SJCRH30 (cell line): ENCODE data around the gene ERP44. TPM values are rescaled to one million over a fixed set of nuclear protein-coding genes. Genes with fewer than 3 reads are reported as not detected.
"Not testable (repeated sequence)": the region's sequence is repeated elsewhere in the genome, so short reads cannot be mapped to it uniquely, and the experiment has no call there.

ENCODE experiments used
- DNase-seq, 2 experiments: peaks; one replicate each; pipeline ENCODE4 v3.0.0-alpha.2; 2015 to 2020
- H3K27ac ChIP-seq: fragments of 250-450 bp; sonication (Bioruptor Pico); 2 replicates; pipeline ENCODE4 v1.5.1; 2020; ENCODE audit warnings: mild to moderate bottlenecking, moderate library complexity
- H3K27me3 ChIP-seq: fragments of 250-450 bp; sonication (Bioruptor Pico); 2 replicates; pipeline ENCODE4 v1.5.1; 2020; ENCODE audit warnings: mild to moderate bottlenecking, moderate library complexity
- H3K36me3 ChIP-seq: fragments of 250-450 bp; sonication (Bioruptor Pico); 2 replicates; pipeline ENCODE4 v1.5.1; 2020; ENCODE audit warnings: mild to moderate bottlenecking, moderate library complexity
- H3K4me1 ChIP-seq: fragments of 250-450 bp; sonication (Bioruptor Pico); 2 replicates; pipeline ENCODE4 v1.5.1; 2020; ENCODE audit warnings: mild to moderate bottlenecking, moderate library complexity
- H3K4me3 ChIP-seq: fragments of 250-450 bp; sonication (Bioruptor Pico); 2 replicates; pipeline ENCODE4 v1.5.1; 2020; ENCODE audit warnings: mild to moderate bottlenecking, moderate library complexity
- H3K9me3 ChIP-seq: fragments of 250-450 bp; sonication (Bioruptor Pico); replicated peaks from 2 replicates; pipeline ENCODE4 v1.5.1; 2020; ENCODE audit warnings: mild to moderate bottlenecking, moderate library complexity
- total RNA-seq: library from RNA; depleted of rRNA; stranded (reverse); fragments of >200 nt; shearing (Covaris generic); gene quantifications from 2 replicates; pipeline ENCODE4 v1.2.3, GENCODE V29; 2014

The ERP44 gene
- total RNA-seq, 1 experiment from 2014 or later: 31.1 TPM

DNA sequence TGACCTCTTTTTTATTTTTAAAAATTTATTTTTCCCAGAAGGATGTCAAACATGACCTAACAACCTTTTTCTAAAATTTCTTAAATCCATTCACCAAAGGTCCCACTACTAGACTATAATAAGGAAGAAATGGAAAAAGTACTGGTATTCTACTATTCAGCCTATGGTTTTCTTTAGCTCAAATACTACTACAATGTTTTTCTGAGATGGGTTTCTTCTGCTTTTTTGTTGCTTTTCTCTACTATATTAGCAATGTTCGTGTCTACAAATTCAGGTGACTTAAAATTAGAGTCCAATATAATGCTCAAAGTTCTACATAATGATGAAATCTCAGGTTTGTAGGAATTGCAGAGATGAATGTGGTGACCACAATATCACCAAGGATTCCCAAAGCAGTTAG, 7.9 kb downstream of the ERP44 start:
- H3K4me3 ChIP-seq: no peak overlapping the region
- H3K9me3 ChIP-seq: no peaks in the 10 kb centered on the region
- peaks cover 17% of the 10 kb centered on the region for H3K4me1 ChIP-seq
- DNase-seq: no peak
- H3K36me3 ChIP-seq: no peaks in the 10 kb centered on the region
- no peaks in the 10 kb centered on the region for H3K27me3 ChIP-seq
- H3K27ac ChIP-seq: no peak overlapping the region

DNA sequence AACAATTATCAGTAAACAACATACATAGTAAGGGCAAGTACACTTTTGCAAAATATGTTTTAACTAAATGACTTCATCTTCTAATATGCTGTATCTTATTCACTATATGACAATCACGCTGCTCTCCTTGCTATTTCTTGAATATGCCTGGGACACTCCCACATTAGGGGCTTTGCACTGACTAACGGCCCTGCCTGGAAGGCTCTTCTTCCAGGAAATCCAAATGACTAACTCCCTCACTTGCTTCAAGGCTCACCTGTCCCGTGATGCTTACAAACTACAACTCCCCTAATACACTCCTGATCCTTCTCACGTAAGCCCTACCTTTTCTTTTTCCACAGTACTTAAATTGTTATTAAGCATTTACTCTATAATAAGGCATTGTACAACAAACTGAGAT, 10.6 kb downstream of the ERP44 start:
- Histone ChIP-seq H3K4me1 (peaks cover 23% of the 10 kb centered on the region), H3K4me3 (no peak overlapping the region), H3K27me3 (no peaks in the 10 kb centered on the region), H3K27ac (no peak overlapping the region), H3K9me3 (no peaks in the 10 kb centered on the region), H3K36me3 (no peaks in the 10 kb centered on the region)
- DNase-seq: no peak

DNA sequence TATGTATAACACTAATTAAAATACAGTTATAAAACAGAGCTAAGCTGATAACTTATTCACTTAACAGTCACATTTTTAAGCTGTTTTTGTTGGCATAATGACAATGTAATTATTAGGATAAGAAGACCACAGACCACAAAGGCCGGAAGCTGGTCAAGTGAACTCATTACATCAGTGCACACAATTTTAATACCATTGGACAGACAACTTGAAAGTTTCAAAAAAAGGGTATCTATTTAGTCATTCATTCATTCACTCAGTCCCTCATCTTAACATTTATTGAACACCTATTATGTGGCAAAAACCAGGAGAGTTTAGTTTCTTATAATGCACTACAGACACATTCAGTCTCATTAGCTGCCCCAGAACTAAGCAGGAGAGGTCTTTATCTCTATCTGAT, 11.6 kb downstream of the ERP44 start:
- DNase-seq: peak; percentile 49 to 63
- no peak overlapping the region for H3K27ac ChIP-seq
- no peaks in the 10 kb centered on the region for H3K36me3 ChIP-seq
- no peak overlapping the region for H3K4me3 ChIP-seq
- H3K4me1 ChIP-seq: peaks cover 29% of the 10 kb centered on the region
- no peaks in the 10 kb centered on the region for H3K27me3 ChIP-seq
- no peaks in the 10 kb centered on the region for H3K9me3 ChIP-seq

DNA sequence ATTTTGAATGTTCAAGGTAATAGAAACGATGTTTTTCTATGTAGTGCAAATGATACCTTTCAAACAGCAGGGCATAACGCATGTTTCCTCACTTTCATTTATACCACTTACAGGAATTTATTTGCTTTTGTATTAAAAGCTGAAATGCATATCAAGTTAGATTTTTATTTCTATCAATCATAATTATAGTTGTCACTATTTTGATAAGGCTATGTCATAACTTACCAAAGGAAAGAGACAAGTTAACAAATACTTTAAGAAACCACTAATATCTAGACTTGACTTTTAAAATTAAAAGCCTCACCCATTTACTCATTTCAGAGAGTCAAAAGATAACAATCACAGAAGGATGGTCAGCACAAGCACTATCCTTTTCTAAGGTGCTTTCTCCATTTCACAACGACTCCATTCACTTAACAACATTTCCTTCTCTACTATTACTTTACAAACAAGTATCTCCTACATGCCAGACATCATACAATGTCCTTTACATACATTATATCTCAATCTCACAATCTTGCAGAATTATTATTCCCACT, 12.6 kb downstream of the ERP44 start:
- no peak for DNase-seq
- Histone ChIP-seq H3K4me3 (no peak overlapping the region), H3K9me3 (no peaks in the 10 kb centered on the region), H3K4me1 (peaks cover 29% of the 10 kb centered on the region), H3K27ac (no peak overlapping the region), H3K36me3 (no peaks in the 10 kb centered on the region), H3K27me3 (no peaks in the 10 kb centered on the region)

DNA sequence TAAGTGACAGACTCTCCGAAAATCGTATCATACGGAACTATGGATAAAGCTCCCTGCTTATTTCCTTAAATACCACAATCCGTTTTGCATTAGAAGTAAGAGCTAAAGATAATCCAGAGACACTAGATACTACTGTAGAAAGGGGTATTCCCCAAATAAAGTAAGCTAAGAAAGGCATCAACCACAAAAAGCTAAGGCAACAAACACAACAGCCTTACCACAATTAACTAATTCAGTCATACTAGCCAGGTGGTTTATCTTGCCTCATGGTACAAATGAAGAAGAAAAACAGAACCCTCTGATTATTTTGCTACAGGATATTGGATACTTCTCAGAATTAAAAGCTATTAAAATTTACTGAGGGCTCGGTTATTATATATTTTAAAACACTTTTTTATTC, 14.1 kb downstream of the ERP44 start:
- Histone ChIP-seq H3K4me3 (no peak overlapping the region), H3K9me3 (no peaks in the 10 kb centered on the region), H3K36me3 (no peaks in the 10 kb centered on the region), H3K27ac (no peak overlapping the region), H3K4me1 (peaks cover 29% of the 10 kb centered on the region), H3K27me3 (no peaks in the 10 kb centered on the region)
- DNase-seq: peak in 1 of 2 experiments; percentile 41

DNA sequence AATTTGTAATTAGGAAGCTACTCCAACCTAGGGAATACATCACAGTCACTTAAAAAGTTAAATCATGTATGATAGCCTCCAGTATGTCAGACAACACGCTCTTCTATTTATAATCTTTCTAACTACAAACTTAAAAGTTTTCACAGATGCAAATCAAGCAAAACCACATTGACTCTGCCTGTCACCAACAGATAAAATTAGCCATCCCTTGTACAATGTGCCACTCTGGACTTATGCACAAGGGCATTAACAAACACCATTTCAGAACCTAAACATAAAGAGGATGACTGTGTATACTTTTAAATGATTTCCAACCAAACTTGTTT, 14.7 kb downstream of the ERP44 start:
- no peaks in the 10 kb centered on the region for H3K36me3 ChIP-seq
- H3K27ac ChIP-seq: no peak overlapping the region
- no peak overlapping the region for H3K4me3 ChIP-seq
- peaks cover 29% of the 10 kb centered on the region for H3K4me1 ChIP-seq
- H3K27me3 ChIP-seq: no peaks in the 10 kb centered on the region
- no peaks in the 10 kb centered on the region for H3K9me3 ChIP-seq
- no peak for DNase-seq

DNA sequence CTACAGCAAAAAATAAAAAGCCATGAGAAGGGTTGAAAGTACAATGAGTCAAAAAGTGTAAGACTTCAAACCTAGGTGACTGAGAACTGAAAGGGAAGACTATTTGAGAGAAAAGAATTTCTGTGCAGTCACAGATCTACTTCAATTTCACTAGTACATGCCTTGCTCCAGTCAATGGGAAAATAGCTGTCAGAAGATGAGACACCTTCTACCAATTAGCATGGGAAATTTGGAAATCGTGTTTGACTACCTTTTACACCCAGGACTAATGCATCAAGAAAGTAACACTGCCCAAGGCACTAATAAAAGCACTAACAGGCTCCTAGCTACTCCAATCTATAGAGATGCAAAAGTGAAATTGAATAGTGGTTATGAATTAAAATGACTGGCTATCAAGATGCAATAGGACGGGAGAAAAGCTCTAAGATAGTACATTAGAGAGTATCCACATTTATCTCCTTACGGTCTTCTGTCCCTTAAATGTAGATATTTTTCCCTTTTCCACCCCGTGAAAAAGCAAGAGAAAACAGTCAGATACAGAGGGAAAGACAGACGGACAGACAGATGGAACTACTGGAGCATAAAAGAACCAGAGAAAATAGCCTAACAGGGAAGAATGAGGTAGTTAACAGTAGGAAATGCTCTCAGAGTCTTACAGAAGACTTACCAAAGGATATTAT, 15.2 kb downstream of the ERP44 start:
- Histone ChIP-seq H3K4me1 (peaks cover 29% of the 10 kb centered on the region), H3K27me3 (no peaks in the 10 kb centered on the region), H3K9me3 (no peaks in the 10 kb centered on the region), H3K27ac (no peak overlapping the region), H3K4me3 (no peak overlapping the region), H3K36me3 (no peaks in the 10 kb centered on the region)
- DNase-seq: no peak

DNA sequence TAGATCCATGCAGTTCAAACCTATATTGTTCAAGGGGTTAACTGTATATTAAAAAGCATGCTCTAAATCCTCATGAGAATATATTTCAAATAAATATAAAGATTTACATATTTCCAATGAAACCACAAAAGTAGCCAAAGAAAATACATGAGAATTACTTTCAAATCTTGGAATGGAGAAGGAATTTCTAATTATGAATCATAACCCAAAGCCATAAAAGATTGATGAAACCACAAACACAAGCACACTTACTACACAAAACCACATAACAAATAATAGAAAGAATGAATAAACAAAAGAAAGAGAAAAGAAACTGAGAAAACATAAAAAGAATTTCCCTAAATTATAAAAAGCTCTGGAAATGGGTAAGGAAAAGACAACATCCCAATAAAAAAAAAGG, 16.0 kb downstream of the ERP44 start:
- Histone ChIP-seq H3K27ac (no peak overlapping the region), H3K4me1 (peaks cover 28% of the 10 kb centered on the region), H3K4me3 (no peak overlapping the region), H3K36me3 (0 out of 2 replicates have a peak, but pooled peaks cover 3% of the 10 kb centered on the region), H3K27me3 (no peaks in the 10 kb centered on the region), H3K9me3 (no peaks in the 10 kb centered on the region)
- no peak for DNase-seq

DNA sequence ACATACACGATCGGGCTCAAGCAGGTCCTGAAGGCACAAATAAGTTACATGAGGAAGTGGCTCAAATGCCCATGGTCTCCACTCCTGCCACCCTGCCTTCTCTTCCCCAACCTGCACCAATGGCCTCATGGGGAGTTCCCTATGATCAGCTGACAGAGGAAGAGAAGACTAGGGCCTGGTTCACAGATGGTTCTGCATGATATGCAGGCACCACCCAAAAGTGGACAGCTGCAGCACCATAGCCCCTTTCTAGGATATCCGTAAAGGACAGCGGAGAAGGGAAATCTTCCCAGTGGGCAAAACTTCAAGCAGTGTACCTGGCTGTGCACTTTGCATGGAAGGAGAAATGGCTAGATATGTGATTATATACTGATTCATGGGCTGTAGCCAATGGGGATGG, 22.5 kb downstream of the ERP44 start:
- not testable (repeated sequence) for H3K4me3 ChIP-seq, H3K27me3 ChIP-seq, H3K4me1 ChIP-seq, DNase-seq, H3K27ac ChIP-seq, H3K9me3 ChIP-seq, H3K36me3 ChIP-seq

DNA sequence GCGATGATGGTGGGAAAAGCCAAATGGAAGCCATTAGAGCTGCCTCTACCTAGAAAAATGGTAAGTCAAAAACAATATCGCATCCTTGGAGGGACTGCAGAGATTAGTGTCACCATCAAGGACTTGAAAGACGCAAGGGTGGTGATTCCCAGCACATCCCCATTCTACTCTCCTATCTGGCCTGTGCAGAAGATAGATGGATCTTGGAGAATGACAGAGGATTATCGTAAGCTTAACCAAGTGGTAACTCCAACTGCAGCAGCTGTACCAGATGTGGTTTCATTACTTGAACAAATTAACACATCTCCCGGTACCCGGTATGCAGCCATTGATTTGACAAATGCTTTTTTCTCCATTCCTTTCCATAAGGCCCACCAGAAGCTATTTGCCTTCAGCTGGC, 23.8 kb downstream of the ERP44 start:
- H3K4me1 ChIP-seq: peaks cover 4% of the 10 kb centered on the region; the same call in 1 of the 2 replicates
- no peaks in the 10 kb centered on the region; the same call in 1 of the 2 replicates for H3K9me3 ChIP-seq
- H3K36me3 ChIP-seq: peaks cover 6% of the 10 kb centered on the region; the same call in 1 of the 2 replicates
- H3K27ac ChIP-seq: no peak overlapping the region
- H3K4me3 ChIP-seq: no peak overlapping the region
- no peak for DNase-seq
- no peaks in the 10 kb centered on the region for H3K27me3 ChIP-seq

DNA sequence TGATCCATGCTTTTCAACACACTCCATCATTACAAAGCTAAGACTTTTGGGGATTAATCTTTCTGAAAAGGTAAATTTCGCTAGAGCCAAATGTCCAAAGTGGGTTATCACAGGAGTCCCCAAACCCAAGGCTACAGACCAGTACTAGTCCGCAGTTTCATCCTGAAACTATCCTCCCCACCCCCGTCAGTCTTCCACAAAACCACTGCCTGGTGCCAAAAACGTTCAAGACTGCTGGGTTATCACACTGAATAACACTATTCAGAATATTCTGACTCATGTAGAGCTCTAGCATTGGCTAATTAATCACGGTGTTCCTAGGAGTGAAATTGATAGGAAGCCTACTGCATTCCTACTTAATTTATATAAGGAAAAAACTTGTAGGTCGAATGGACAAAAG, 24.7 kb downstream of the ERP44 start:
- Histone ChIP-seq H3K4me3 (no peak overlapping the region), H3K4me1 (peaks cover 4% of the 10 kb centered on the region; the same call in 1 of the 2 replicates)
- no peak for DNase-seq

DNA sequence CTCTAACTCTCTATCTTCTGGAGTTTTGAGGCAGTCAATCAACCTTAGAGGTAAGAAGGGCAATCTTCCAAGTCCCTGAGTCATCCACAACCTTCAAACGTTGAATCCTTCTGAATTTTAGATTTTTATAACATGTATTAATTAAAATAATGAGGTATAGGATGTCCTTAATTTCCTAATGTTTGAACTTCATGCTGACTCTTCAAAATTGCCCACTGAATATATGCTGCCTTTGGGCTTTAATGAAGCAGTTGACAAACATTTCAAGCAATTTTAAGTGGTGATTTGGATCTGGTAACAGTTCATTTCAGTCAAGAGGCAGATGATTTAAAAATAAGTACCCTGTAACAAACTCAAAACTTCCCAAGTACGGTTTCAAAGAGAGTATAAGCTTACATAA, 26.0 kb downstream of the ERP44 start:
- Histone ChIP-seq H3K9me3 (peaks cover 4% of the 10 kb centered on the region; the same call in 1 of the 2 replicates), H3K27me3 (no peaks in the 10 kb centered on the region), H3K4me3 (no peak overlapping the region), H3K27ac (no peak overlapping the region), H3K4me1 (peaks cover 4% of the 10 kb centered on the region; the same call in 1 of the 2 replicates), H3K36me3 (peaks cover 3% of the 10 kb centered on the region; the same call in 1 of the 2 replicates)
- DNase-seq: no peak

More for the DNA sequence above, 24.7 kb downstream of the ERP44 start:
- H3K36me3 ChIP-seq: peaks cover 6% of the 10 kb centered on the region; the same call in 1 of the 2 replicates
- H3K9me3 ChIP-seq: peaks cover 4% of the 10 kb centered on the region; the same call in 1 of the 2 replicates
- H3K27ac ChIP-seq: no peak overlapping the region
- H3K27me3 ChIP-seq: no peaks in the 10 kb centered on the region

DNA sequence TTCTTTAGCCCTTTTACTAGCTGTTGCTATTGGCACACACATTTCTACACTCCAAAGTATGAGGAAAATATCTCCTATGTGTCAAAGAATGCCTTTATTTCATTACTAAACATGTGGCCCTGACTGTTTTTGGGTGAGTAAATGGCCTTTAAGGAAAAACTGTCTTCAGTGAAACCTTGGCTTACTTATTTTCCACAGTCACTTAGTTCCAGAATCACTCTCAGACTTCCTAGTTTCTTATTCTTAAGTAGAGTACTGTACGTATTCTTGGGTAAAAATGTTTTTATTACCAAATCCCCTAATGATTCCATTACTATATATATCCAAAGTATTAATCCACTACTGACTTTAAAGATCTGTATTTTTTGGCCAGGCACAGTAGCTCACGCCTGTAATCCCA, 27.5 kb downstream of the ERP44 start:
- H3K27me3 ChIP-seq: no peaks in the 10 kb centered on the region
- peaks cover 4% of the 10 kb centered on the region; the same call in 1 of the 2 replicates for H3K4me1 ChIP-seq
- H3K27ac ChIP-seq: no peak overlapping the region
- no peak overlapping the region for H3K4me3 ChIP-seq
- peaks cover 4% of the 10 kb centered on the region; the same call in 1 of the 2 replicates for H3K9me3 ChIP-seq
- H3K36me3 ChIP-seq: peaks cover 2% of the 10 kb centered on the region; the same call in 1 of the 2 replicates
- no peak for DNase-seq

DNA sequence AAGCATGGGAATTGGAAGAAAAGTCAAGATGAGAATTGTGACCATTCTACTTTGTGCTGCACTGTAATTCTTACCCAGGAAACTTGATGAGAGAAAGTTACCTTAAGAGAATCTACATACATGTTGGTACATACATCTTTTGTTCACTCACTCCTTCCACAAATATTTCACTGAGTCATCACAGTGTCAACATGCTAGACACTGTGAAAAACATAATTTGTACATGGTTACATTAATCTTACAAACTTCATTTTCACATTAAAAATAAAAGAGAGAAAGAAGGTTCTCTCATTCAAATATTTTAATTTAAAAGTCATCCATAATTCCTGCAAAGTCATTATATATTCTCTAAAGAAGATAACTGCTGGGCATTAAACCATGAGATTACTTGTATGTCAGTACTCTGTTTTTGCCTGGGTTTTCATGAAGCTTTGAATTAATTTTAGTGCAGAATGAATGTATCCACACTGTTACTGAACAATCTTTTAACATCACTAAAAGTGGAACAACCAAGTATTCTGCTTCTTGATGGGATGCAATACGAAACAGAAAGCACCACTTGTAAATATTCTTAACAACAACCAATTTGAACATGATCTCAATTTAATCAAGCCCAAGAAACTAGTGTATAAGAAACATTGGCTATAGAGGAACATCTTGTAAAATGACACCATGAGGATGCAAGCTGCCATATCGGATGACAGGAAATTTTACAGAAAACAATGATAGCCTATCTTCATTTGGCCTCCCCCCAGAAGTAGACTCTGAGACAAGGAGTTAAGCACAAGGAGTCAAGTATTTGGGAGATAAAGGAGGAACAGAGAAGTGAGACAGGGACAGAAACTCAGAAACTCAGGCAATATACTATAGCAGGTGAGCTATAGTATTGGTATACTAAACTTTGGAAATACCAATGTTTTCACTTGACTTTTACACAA, 28.4 kb downstream of the ERP44 start:
- peak in 1 of 2 experiments; percentile 33 for DNase-seq
- peaks cover 4% of the 10 kb centered on the region; the same call in 1 of the 2 replicates for H3K36me3 ChIP-seq
- peaks cover 4% of the 10 kb centered on the region; the same call in 1 of the 2 replicates for H3K9me3 ChIP-seq
- no peak overlapping the region for H3K27ac ChIP-seq
- H3K4me3 ChIP-seq: no peak overlapping the region
- peaks cover 4% of the 10 kb centered on the region; the same call in 1 of the 2 replicates for H3K4me1 ChIP-seq
- H3K27me3 ChIP-seq: no peaks in the 10 kb centered on the region

DNA sequence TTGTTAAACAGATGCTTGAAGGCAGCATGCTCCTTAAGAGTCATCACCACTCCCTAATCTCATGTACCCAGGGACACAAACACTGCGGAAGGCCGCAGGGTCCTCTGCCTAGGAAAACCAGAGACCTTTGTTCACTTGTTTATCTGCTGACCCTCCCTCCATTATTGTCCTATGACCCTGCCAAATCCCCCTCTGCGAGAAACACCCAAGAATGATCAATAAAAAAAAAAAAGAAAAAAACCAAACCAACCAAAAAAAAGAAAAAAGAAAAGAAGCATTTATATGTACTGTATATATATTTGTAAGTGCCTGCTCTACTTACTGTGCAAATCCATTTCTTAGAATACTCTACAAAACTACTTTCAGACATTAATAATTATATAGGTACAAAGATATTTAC, 29.7 kb downstream of the ERP44 start:
- not testable (repeated sequence) for DNase-seq, H3K4me3 ChIP-seq, H3K9me3 ChIP-seq, H3K36me3 ChIP-seq, H3K27ac ChIP-seq, H3K27me3 ChIP-seq, H3K4me1 ChIP-seq
